PFSK-1 (cell line): ENCODE data around the gene CPT2.

Experiments
- FOXP2 ChIP-seq: optimal IDR thresholded peaks from 2 replicates; pipeline ENCODE3; 2011; ENCODE audit warnings: borderline replicate concordance, control low read depth, inconsistent platforms; ENCODE audit not compliant: insufficient read depth; ENCODE audit errors: extremely low read length, extremely low read depth
- POLR2AphosphoS5 ChIP-seq: IDR thresholded peaks from 2 replicates; pipeline ENCODE4 v1.6.1; 2012; ENCODE audit warnings: low read depth, mild to moderate bottlenecking, control low read depth, low read length, moderate library complexity
- REST ChIP-seq, 2 experiments: IDR thresholded peaks; 2 replicates each; pipeline versions ENCODE4 v1.6.1 to v1.8.0; 2011 to 2012; ENCODE audit warnings: low read depth in 2 of 2, low read length in 2 of 2, control low read depth in 1 of 2, inconsistent platforms in 1 of 2, mild to moderate bottlenecking in 1 of 2, moderate library complexity in 1 of 2; ENCODE audit not compliant: insufficient read depth in 1 of 2
- SIN3A ChIP-seq: IDR thresholded peaks from 2 replicates; pipeline ENCODE4 v1.6.1; 2012; ENCODE audit warnings: mild to moderate bottlenecking, low read length, moderate library complexity, borderline replicate concordance; ENCODE audit not compliant: insufficient read depth
- TAF1 ChIP-seq: IDR thresholded peaks from 2 replicates; pipeline ENCODE4 v1.6.1; 2012; ENCODE audit warnings: low read length, control low read depth, borderline replicate concordance; ENCODE audit not compliant: insufficient read depth

Gene CPT2

GRCh38 chr1:53244141-53244540 lies 47.5 kb downstream of the CPT2 start:
- TF ChIP-seq SIN3A: no peak
- no peak for TF ChIP-seq REST (IDR thresholded peaks at IDR 0.05; ENCODE audit: insufficient read depth in 1 of 2, low read depth in 2 of 2, low read length in 2 of 2)
- no peak for TF ChIP-seq TAF1
- no peak for TF ChIP-seq FOXP2
- TF ChIP-seq POLR2AphosphoS5: no peak

DNA sequence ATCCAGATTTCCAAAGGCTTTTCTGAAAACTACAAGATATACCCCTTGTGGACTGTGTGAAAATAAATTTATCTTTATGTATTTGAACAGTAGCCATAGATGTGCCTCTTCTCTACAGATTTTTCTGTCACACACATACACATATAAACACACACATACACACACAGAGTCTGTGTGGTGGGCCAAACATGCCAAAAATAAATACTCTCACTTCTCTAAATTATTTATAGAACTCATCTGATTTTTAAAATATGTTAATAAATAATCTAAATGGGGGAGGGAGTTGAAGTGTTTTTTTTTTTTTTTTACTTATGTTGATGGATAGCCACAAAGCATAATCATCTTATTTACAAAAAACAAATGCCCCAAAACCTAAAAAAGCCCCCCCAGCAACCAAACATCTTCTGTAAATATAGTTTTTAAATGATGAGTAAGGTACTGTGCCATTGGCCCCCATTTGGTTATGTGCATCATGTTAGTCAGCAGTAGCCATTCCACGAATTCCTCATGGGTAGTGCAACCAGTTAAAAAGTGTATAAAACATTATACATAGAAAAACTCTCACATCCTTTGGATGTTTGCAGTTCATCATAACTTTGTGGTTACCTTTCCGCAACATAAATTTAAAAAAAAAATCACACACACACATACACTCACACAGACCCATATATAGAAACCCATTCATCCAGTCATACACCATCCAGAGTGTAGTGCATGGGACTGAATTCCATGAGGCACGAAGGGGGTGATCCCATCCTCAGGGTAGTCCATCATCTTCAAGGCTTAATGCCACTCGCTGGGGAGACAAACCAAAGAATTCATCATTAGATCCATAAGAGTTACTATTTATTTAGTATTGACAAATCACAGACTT lies 49.9 kb downstream of the CPT2 start:
- TF ChIP-seq TAF1 (no peak), SIN3A (no peak), REST (IDR thresholded peaks at IDR 0.05; ENCODE audit: insufficient read depth in 1 of 2, low read depth in 2 of 2, low read length in 2 of 2) (no peak)

DNA sequence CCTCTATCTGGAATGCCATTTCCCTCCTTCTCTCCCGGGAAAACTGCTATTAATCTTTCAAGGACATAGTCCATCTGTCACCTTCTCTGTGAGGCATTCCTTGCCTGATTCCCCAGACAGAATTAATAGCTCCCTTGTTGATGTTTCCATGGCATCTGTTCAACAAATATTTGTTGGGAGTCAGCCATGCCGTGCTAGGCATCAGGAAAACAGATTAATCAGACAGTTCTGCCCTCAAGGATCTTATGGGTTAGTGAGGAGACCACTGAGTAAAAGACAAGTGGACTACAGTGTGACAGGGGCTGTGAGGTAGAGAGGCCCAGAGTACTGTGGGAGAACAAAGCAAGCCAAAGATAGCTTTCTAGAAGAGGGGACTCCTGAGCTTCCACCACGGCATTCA lies 53.1 kb downstream of the CPT2 start:
- TF ChIP-seq TAF1 (no peak), REST (IDR thresholded peaks at IDR 0.05; ENCODE audit: insufficient read depth in 1 of 2, low read depth in 2 of 2, low read length in 2 of 2) (no peak), SIN3A (no peak), FOXP2 (no peak), POLR2AphosphoS5 (no peak)

- TF ChIP-seq POLR2AphosphoS5: no peak; the same call in 1 of the 2 replicates
- no peak for TF ChIP-seq SIN3A
- TF ChIP-seq TAF1: no peak
- no peak for TF ChIP-seq FOXP2
- no peak for TF ChIP-seq REST (IDR thresholded peaks at IDR 0.05; ENCODE audit: insufficient read depth in 1 of 2, low read depth in 2 of 2, low read length in 2 of 2)
Observed at GRCh38 chr1:53250325-53250724, 53.7 kb downstream of the CPT2 start.
